Renal cortex interstitium (tissue), 15 donors: ENCODE measurements around the gene FAM98A. TPM values are rescaled to one million over a fixed set of nuclear protein-coding genes. Genes with fewer than 3 reads are reported as not detected.
A peak's percentile ranks its signal among the peaks of the same experiment; 100 is the strongest.

Experiments used
- DNase-seq, 11 donors: peaks; one replicate each; pipeline ENCODE4 v3.0.0-alpha.2; 2013; ENCODE audit warnings: low read depth in 9 of 11, low spot score in 4 of 11; ENCODE audit errors: extremely low read depth in 1 of 11
- long read RNA-seq, 16 experiments: transcript quantifications; one replicate each; lab custom pipeline, GENCODE V29; 2026
- polyA plus RNA-seq, 3 donors: library from polyadenylated mRNA; unstranded; fragments of 120-200 nt; gene quantifications; one replicate each; pipeline ENCODE4 v1.2.1, GENCODE V29; 2013; ENCODE audit not compliant: insufficient read length in 3 of 3

FAM98A gene
- 10 to 100 TPM; 47.7 to 53.4 (median 53.0) TPM for polyA plus RNA-seq
- long read RNA-seq, donor 1, transcript FAM98A-201 (8 exons, 2,816 nt): major isoform, 8 of 9 reads
- long read RNA-seq, donor 1, partial matches to known transcripts: 0 of 9 reads
- long read RNA-seq, donor 1, other reads (novel, unspliced or antisense): 0 of 9 reads
- long read RNA-seq, donor 2, transcript FAM98A-201 (8 exons, 2,816 nt): major isoform, 6 of 6 reads
- long read RNA-seq, donor 2, partial matches to known transcripts: 0 of 6 reads
- long read RNA-seq, donor 2, other reads (novel, unspliced or antisense): 0 of 6 reads
- long read RNA-seq, donor 3, transcript FAM98A-201 (8 exons, 2,816 nt): major isoform, 12 of 19 reads
- long read RNA-seq, donor 3, partial matches to known transcripts: 6 of 19 reads
- long read RNA-seq, donor 3, other reads (novel, unspliced or antisense): 0 of 19 reads
- long read RNA-seq, donor 4, transcript FAM98A-201 (8 exons, 2,816 nt): major isoform, 9 of 11 reads
- long read RNA-seq, donor 4, partial matches to known transcripts: 0 of 11 reads
- long read RNA-seq, donor 4, other reads (novel, unspliced or antisense): 0 of 11 reads
- long read RNA-seq, donor 5: 0 reads
- long read RNA-seq, donor 6, transcript FAM98A-201 (8 exons, 2,816 nt): major isoform, 6 of 10 reads
- long read RNA-seq, donor 6, partial matches to known transcripts: 0 of 10 reads
- long read RNA-seq, donor 6, other reads (novel, unspliced or antisense): 0 of 10 reads
- long read RNA-seq, donor 7, transcript FAM98A-201 (8 exons, 2,816 nt): major isoform, 11 of 13 reads
- long read RNA-seq, donor 7, partial matches to known transcripts: 0 of 13 reads
- long read RNA-seq, donor 7, other reads (novel, unspliced or antisense): 0 of 13 reads
- long read RNA-seq, donor 8, transcript FAM98A-201 (8 exons, 2,816 nt): major isoform, 17 of 31 reads
- long read RNA-seq, donor 8, partial matches to known transcripts: 9 of 31 reads
- long read RNA-seq, donor 8, other reads (novel, unspliced or antisense): 0 of 31 reads
- long read RNA-seq, donor 9, transcript FAM98A-201 (8 exons, 2,816 nt): major isoform, 5 of 7 reads
- long read RNA-seq, donor 9, partial matches to known transcripts: 0 of 7 reads
- long read RNA-seq, donor 9, other reads (novel, unspliced or antisense): 0 of 7 reads
- long read RNA-seq, donor 10, transcript FAM98A-201 (8 exons, 2,816 nt): major isoform, 8 of 9 reads
- long read RNA-seq, donor 10, partial matches to known transcripts: 0 of 9 reads
- long read RNA-seq, donor 10, other reads (novel, unspliced or antisense): 0 of 9 reads
- long read RNA-seq, donor 11, transcript FAM98A-201 (8 exons, 2,816 nt): major isoform, 7 of 16 reads
- long read RNA-seq, donor 11, partial matches to known transcripts: 6 of 16 reads
- long read RNA-seq, donor 11, other reads (novel, unspliced or antisense): 0 of 16 reads
- long read RNA-seq, donor 12, partial matches to known transcripts: 5 of 9 reads
- long read RNA-seq, donor 12, other reads (novel, unspliced or antisense): 0 of 9 reads
- long read RNA-seq, donor 13, transcript FAM98A-201 (8 exons, 2,816 nt): major isoform, 13 of 52 reads
- long read RNA-seq, donor 13, partial matches to known transcripts: 36 of 52 reads
- long read RNA-seq, donor 13, other reads (novel, unspliced or antisense): 0 of 52 reads
- long read RNA-seq, donor 14, transcript FAM98A-201 (8 exons, 2,816 nt): major isoform, 10 of 11 reads
- long read RNA-seq, donor 14, partial matches to known transcripts: 0 of 11 reads
- long read RNA-seq, donor 14, other reads (novel, unspliced or antisense): 0 of 11 reads
- long read RNA-seq, donor 15, partial matches to known transcripts: 0 of 4 reads
- long read RNA-seq, donor 15, other reads (novel, unspliced or antisense): 0 of 4 reads
- long read RNA-seq, donor 16, transcript FAM98A-201 (8 exons, 2,816 nt): major isoform, 25 of 40 reads
- long read RNA-seq, donor 16, partial matches to known transcripts: 9 of 40 reads
- long read RNA-seq, donor 16, other reads (novel, unspliced or antisense): 0 of 40 reads

DNA sequence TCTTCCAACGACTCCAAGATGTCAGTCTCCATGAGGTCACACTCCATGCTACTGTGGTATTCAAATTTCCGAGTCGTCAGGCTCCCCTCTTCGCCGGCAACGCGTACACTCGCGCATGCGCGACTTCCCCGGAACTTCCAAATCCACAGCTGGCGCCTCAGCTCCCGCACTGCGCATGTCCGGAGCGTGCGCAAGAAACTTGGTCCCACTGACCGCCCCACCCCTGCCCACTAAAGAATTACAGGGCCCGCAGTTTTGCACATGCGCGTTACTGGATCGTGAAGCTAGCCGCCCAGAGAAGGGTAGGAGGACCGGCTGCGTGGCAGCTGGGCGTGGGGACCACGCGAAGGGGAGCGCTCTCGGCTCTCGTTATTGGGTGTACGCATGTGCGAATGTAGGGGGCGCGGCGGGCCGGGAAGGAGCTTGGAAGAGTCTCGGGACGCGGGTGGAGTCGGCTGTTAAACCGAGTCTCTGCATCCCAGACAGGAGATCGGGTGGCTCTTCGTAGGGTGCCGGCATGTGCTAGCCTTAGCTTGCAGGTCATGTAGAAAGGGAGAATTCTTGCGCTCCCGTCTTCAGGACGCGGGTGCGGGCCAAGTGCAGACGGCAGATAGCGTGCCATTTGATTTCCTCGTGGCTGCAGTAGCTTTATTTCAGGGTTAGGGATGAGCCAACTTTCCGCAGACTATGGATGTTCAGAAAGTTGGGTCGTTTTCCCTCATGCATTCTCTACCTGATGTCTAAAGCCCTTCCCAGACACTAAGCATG lies at the start of gene FAM98A:
Gene FAM98A (minus strand): TSS at position 125 of the 768 bp plus-strand sequence. CDS start 78 bp downstream, at position 47.
- peak; percentile 97 to 99 (median 99) for DNase-seq

DNA sequence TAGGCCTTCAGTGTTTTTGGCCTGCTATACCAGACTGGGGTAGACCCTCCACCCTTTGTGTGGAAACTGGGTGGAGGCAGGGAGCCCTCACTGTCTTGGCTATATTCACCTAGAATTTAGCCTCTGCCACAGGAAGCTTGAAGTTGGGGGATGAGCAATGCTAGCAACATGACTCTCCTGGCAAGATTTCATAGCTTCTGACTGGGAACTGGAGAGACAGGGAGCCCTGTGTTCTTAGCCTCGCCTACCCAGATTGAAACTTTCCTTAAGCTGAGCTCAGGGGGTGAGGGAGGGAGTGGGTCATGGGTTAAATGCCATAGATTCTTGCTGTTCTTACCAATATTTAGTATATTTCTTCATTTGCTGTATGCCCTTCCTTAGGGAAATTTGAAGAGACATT lies 46.8 kb upstream of the FAM98A start:
- no peak for DNase-seq

DNA sequence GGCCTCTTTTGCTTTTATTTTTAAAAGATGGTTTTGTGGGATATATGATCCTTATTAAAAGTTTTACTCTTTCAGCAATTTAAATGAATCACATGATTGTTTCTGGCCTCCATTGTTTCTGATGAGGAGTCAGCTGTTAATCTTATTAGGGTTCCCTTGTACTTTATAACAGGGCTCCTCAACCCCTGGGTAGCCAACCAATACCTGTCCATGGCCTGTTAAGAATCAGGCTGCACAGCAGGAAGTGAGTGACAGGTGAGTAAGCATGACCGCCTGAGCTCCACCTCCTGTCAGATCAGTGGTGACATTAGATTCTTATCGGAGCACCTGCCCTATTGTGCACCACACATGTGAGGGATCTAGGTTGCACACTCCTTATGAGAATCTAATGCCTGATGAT lies 45.1 kb upstream of the FAM98A start:
- no peak for DNase-seq

DNA sequence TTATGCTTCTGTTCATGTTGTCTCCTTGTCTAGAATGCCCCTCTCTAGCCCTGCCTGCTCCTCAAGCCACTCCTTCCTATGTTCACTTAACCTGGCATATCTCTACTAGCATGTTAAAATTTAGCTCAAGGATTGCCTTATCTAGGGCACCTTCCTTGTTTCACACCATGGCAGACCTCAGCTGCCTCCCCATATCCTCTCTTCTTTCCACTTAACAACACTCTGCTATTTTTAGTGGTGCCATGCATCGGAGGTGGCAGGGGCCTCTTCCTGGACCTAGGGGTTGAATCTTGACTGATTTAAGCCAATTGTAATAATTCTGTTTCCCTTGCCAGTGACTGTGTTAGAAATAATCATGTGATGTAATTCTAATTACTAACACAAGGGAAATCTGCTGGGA lies 36.9 kb upstream of the FAM98A start:
- no peak for DNase-seq

DNA sequence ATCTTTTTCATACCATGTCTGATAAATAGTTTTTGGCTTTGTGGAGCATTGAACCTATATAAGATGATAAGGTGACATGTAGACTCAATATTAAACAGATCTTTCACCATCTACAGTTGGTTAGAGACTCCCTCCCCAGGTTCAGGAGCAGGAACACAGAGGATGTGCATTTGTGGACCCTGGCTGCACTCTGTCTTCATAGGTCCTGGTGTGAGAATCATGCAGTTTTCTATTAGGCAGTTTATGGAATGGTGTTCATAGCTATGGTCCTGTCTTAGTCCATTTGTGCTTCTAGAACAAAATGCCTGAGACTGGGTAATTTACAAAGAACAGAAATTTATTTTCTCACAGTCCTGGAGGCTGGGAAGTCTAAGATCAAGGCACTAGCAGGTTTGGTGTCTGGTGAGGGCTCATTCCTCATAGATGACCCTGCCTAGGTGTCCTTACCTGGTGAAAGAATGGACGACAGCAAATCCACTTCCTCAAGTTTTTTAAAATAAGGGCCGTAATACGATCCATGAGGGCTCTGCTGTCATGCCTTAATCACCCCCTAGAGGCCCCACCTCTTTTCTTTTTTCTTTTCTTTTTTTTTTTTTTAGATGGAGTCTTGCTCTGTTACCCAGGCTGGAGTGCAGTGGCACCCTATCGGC lies 35.3 kb upstream of the FAM98A start:
- DNase-seq: no peak

DNA sequence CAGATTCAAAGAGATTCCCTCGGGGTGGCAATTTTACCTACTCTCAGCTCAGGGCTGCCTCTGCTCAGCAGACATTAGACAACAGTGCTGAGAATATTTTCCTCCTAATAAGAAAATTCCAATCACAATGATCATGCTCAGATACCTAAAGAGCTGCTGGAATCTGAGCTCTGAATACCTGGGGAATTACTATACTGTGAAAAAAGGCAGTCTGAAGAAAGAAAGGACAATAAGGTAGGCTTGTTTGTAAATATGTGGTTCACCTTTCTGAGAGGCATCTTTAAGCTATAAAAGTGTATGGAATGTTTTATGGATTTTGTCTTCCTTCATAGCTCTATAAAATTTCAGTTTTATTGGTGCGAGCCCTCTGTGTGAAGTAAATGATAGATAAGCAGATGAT lies 34.2 kb upstream of the FAM98A start:
- DNase-seq: no peak

DNA sequence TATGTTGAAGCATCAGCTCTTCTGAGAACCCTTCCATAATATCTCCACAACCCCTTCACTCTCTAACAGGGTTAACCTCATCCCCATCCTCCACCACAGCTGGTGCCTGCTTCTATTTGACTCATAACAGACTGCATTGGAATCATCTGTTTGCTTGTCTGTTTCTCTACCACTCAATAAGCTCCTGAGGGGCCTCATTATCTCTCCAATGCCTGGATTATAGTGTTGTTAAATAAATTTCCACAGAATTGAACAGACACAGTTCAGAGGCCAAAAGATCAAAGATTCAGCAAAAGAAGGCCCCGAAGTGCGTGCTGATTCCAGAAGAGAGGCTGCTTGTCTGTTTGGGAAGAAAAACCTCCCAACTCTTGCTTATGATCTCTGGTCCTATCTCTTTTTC lies 33.7 kb upstream of the FAM98A start:
- DNase-seq: no peak

DNA sequence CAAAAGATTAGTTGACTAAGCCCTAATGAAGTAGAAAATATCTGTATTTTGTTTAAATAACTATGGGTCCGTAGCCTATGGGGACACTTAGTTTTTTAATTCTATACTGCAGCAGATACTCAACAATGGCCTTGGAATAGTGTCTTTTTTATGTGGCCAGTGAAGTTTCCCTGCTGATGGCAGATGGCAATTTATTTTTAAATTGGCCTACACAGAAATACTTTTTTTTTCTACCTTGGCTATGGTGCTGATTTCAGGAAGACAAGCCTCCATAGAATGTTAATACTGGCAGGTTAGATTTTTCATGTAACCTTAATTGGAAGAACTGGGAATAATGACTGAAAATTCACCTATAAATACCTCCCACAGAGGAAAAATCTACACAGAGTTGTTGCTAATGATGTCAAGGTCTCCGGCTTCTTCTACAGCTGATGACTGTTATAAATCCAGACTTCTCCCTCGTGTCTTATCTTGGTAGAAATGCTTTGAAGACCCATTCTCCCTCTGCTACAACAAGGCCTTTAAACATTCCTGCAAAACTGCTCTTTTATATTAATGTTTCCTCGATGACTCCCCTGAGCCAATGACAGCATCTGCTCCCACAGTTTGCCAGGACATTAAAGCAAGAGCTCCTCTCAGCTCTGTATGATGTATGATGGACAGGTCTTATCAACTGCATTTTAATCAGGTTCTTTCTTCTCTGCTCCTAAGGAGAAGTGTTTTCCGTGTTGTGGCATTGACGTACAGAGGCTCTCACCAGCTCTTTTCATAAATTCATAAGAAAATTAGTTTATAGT lies 29.1 kb upstream of the FAM98A start:
- no peak for DNase-seq

DNA sequence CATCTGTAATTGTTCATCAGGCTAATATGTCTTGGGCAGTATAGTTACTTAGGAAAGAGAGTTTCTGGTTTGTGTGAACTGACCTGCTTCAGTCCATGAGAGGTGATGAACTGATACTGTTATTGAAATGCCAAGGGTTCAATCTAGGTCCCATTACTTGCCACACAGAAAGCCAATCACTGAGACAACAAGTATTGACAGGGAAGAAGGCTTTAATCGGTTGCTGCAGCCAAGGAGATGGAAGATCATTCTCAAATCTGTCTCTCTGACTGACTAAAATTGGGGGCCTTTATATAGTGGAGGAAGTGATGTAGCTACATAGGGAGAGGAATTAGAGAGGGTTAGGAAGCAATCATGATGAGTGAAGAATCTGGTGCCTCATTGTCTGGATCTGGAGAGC lies 19.9 kb upstream of the FAM98A start:
- DNase-seq: no peak

DNA sequence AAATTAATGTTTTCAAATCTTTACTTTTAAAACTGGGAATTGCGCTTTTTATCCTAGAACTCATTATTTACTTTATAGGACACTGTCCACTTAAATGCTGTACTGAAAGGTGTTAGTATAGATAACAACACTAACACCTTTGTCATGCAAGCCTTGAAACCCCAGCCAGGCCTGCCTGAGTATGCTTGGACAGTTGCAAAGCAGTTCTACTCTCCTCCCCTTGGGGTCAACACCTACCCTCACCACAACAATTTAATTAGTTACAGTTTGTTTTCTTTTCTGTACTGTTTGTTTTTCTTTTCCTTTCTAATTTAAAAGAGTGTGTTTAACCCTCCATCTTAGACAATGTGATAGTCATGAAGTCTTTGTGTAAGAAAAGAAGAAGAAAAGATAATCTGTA lies 18.9 kb upstream of the FAM98A start:
- no peak for DNase-seq

DNA sequence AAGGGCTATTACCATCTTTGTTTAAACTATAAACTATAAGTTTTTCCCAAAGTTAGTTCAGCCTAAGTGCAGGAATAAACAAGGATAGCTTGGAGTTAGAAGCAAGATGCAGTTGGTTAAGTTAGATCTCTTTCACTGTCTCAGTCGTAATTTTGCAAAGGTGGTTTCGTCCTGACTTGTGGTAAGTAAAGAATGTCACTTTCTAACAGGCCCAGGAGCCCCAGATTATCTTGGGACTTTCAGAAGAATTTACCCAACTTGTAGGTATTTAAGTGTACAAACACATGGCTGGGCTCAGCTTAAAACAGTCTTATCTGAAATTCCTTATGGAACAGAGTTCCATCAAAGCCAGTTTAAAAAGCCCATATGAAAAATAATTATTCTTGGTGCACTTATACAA lies 18.3 kb upstream of the FAM98A start:
- DNase-seq: no peak

DNA sequence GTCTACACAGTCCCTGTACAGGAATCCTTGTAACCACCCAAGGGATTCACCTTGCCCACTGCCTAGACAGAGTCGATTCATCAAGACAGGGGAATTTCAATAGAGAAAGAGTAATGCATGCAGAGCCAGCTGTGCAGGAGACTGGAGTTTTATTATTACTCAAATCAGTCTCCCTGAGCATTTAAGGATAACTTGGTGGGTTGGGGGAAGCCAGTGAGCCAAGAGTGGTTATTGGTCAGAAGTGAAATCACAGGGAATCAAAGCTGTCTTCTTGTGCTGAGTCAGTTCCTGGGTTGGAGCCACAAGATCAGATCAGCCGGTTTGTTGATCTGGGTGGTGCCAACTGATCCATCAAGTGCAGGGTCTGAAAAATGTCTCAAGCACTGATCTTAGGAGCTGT lies 17.8 kb upstream of the FAM98A start:
- DNase-seq: no peak

DNA sequence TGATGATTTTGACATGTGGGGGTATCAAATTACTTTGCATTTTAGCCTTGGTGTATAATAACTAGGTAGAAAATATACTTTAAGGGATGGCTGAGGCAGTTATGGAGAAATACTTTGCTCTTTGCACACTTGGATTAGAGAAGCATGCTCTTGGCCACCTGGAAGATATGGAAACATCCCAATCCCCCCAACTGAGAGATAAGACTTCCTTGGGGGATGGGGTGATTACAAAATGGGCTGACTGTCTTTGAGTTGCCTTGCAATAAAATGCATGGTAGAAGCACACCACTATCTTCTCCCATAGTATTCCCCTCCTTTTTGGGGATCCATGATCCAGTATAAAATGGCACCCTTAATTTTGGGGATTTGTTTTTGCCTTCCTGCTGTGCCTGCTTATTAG lies 15.1 kb upstream of the FAM98A start:
- DNase-seq: no peak

DNA sequence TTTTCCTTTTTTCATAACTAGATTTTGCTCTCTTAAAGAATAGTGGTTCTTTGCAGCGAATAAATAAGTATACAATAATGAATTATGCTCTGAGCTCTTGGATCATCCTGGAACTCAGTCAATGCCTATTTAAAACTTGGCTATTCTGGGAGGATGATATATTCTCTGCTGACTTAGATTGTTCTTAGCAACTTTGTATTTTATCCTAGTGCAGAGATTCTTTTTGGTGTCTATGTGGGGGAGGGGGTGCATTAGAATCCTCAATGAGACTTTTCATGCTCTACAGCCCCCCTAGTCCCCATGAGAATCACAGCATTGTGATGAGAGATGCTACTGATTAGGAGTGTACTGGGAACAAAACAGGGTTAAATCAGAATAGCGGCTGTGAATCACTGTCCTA lies 8.8 kb upstream of the FAM98A start:
- no peak for DNase-seq

DNA sequence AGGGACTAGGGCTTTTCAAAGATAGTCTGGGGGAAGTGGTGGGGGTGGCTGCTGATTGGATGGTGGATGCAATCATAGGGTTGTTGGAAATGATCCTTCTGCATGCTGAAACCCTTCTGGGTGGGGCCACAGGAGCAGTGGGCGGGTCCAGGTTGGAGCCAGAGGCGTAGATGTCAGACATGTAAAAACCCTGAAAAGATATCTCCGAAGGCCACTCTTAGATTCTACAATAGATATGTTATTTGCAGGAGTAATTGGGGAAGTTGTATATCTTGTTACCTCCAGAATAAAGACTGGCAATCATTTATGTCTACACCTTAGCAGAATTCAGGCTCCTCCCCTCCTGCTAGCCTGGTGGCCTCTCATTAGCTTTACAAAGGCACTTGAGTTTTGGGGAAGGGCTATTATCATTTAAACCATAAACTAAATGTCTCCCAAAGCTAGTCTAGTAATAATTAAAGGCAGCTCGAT lies 8.2 kb upstream of the FAM98A start:
- DNase-seq: no peak

DNA sequence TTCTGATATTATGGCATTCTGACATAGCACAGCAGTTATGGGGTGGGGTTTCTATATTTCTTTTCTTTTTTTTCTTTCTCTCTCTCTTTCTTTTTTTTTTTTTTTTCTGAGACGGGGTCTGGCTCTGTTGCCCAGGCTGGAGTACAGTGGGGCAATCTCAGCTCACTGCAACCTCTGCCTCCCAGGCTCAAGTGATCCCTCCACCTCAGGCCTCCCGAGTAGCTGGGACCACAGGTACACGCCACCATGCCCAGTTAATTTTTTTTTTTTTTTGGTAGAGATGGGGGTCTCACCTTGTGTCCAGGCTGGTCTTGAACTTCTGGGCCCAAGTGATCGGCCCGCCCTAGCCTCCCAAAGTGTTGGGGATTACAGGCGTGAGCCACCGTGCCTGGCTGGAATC lies 7.5 kb upstream of the FAM98A start:
- DNase-seq: no peak
